Neural progenitor cell (in vitro differentiated cells): ENCODE results near the gene SLC15A3. TPM values are rescaled to one million over a fixed set of nuclear protein-coding genes. Genes with fewer than 3 reads are reported as not detected.

Experiments used
- DNase-seq: peaks from one replicate; pipeline ENCODE4 v3.0.0-alpha.2; 2016; ENCODE audit warnings: low spot score
- H2AFZ ChIP-seq: fragments of 200-600 bp; sonication (generic); replicated peaks from 2 replicates; pipeline ENCODE4 v1.6.1; 2016; ENCODE audit warnings: antibody characterized with exemption
- H3F3A ChIP-seq: fragments of 200-600 bp; sonication (generic); 2 replicates; pipeline ENCODE4 v1.6.1; 2016; ENCODE audit warnings: antibody characterized with exemption, low read depth
- H3K27ac ChIP-seq: fragments of 200-600 bp; sonication (generic); 2 replicates; pipeline ENCODE4 v1.5.1; 2016; ENCODE audit warnings: mild to moderate bottlenecking
- H3K27me3 ChIP-seq: fragments of 200-600 bp; sonication (generic); 2 replicates; pipeline ENCODE4 v1.6.1; 2016; ENCODE audit warnings: mild to moderate bottlenecking, moderate library complexity
- H3K36me3 ChIP-seq: fragments of 200-600 bp; sonication (generic); 2 replicates; pipeline ENCODE4 v1.5.1; 2016
- H3K4me1 ChIP-seq: fragments of 200-600 bp; sonication (generic); 2 replicates; pipeline ENCODE4 v1.6.1; 2016; ENCODE audit warnings: mixed run types
- H3K4me2 ChIP-seq: fragments of 200-600 bp; sonication (generic); 2 replicates; pipeline ENCODE4 v1.6.1; 2016
- H3K4me3 ChIP-seq: fragments of 200-600 bp; sonication (generic); 2 replicates; pipeline ENCODE4 v1.5.1; 2016
- H3K79me2 ChIP-seq: fragments of 200-600 bp; sonication (generic); 2 replicates; pipeline ENCODE4 v1.6.1; 2016; ENCODE audit warnings: low read depth
- H3K9ac ChIP-seq: fragments of 200-600 bp; sonication (generic); 2 replicates; pipeline ENCODE4 v1.6.1; 2016
- H3K9me3 ChIP-seq: fragments of 200-600 bp; sonication (generic); 2 replicates; pipeline ENCODE4 v1.5.1; 2016; ENCODE audit warnings: low read depth
- H4K20me1 ChIP-seq: fragments of 200-600 bp; sonication (generic); 2 replicates; pipeline ENCODE4 v1.6.1; 2016; ENCODE audit warnings: low read depth
- H3K27ac Mint-ChIP-seq: 3 replicates; pipeline ENCODE4 v1.8.0; 2021; ENCODE audit warnings: mixed read lengths
- H3K27me3 Mint-ChIP-seq: 2 replicates; pipeline ENCODE4 v1.8.0; 2022; ENCODE audit warnings: low read depth, mild to moderate bottlenecking, inconsistent platforms, moderate library complexity, mixed read lengths; ENCODE audit not compliant: insufficient read depth
- H3K36me3 Mint-ChIP-seq: 3 replicates; pipeline ENCODE4 v1.8.0; 2021; ENCODE audit warnings: mixed read lengths
- H3K4me1 Mint-ChIP-seq: 3 replicates; pipeline ENCODE4 v1.8.0; 2021; ENCODE audit warnings: mixed read lengths
- H3K4me3 Mint-ChIP-seq: 3 replicates; pipeline ENCODE4 v1.8.0; 2021; ENCODE audit warnings: mild to moderate bottlenecking, moderate library complexity, mixed read lengths
- H3K9me3 Mint-ChIP-seq: 3 replicates; pipeline ENCODE4 v1.8.0; 2020; ENCODE audit warnings: mixed read lengths
- EZH2 ChIP-seq: fragments of 200-600 bp; sonication (generic); IDR thresholded peaks from 2 replicates; pipeline ENCODE4 v1.6.1; 2017; ENCODE audit warnings: antibody characterized with exemption, mild to moderate bottlenecking, moderate library complexity
- EZH2phosphoT487 ChIP-seq: fragments of 200-600 bp; sonication (generic); IDR thresholded peaks from 2 replicates; pipeline ENCODE4 v1.6.1; 2017; ENCODE audit warnings: antibody characterized with exemption
- total RNA-seq: library from RNA; depleted of rRNA; stranded (reverse); fragments of >200 nt; gene quantifications from 2 replicates; pipeline ENCODE4 v1.2.3, GENCODE V29; 2015; ENCODE audit warnings: low replicate concordance
- TF ChIP-seq, protein P1 (sequence below): fragments of 200-600 bp; sonication (generic); IDR thresholded peaks from 2 replicates; pipeline ENCODE4 v1.5.1; 2017; ENCODE audit warnings: antibody characterized with exemption, mild to moderate bottlenecking

The SLC15A3 gene
- total RNA-seq, 1 donor from 2014 or later, result 1.4 TPM

- no peak overlapping the region for H3K27ac Mint-ChIP-seq
- no peaks in the 10 kb centered on the region for H3K4me1 ChIP-seq
- H3K27me3 ChIP-seq, result no peaks in the 10 kb centered on the region
- no peak overlapping the region for H2AFZ ChIP-seq
- H3K9ac ChIP-seq, result no peak overlapping the region
- H3K27me3 Mint-ChIP-seq, result peaks cover 4% of the 10 kb centered on the region
- no peak overlapping the region for H3K4me3 Mint-ChIP-seq
- no peaks in the 10 kb centered on the region for H3K9me3 Mint-ChIP-seq
- peaks cover 7% of the 10 kb centered on the region for H3F3A ChIP-seq
- no peaks in the 10 kb centered on the region for H3K4me1 Mint-ChIP-seq
- TF ChIP-seq EZH2phosphoT487, result no peak
- DNase-seq, result no peak
- H3K36me3 Mint-ChIP-seq, result peaks cover 28% of the 10 kb centered on the region
- no peaks in the 10 kb centered on the region for H3K9me3 ChIP-seq
- H3K4me2 ChIP-seq, result no peak overlapping the region
- no peak overlapping the region for H3K27ac ChIP-seq
- peaks cover 23% of the 10 kb centered on the region for H3K36me3 ChIP-seq
- H3K4me3 ChIP-seq, result no peak overlapping the region
- no peaks in the 10 kb centered on the region for H4K20me1 ChIP-seq
- peaks cover 2% of the 10 kb centered on the region for H3K79me2 ChIP-seq
Observed at GRCh38 chr11:60897496-60897895, 54.5 kb downstream of the SLC15A3 start.

DNA sequence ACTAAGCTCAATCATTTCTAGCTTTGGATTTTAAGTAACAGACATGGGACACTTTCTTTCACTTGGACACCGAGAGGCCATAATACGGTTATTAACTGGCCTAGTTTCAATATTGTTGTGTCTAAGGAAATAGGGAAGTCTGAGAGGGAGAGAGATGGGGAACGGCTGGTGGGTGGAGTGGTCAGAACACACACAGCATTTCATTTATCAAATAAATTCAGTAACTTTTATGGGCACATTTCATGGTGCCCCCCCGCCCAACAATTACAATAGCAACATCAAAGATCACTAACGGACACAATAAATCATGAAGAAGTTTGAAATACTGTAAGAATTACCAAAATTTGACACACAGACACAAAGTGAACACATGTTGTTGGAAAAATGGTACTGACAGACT is 56.3 kb downstream of the SLC15A3 start:
- H3K9me3 ChIP-seq, result no peaks in the 10 kb centered on the region
- Mint-ChIP-seq H3K4me3 (no peak overlapping the region), H3K4me1 (no peaks in the 10 kb centered on the region), H3K27ac (no peak overlapping the region), H3K27me3 (peaks cover 4% of the 10 kb centered on the region), H3K9me3 (no peaks in the 10 kb centered on the region), H3K36me3 (peaks cover 27% of the 10 kb centered on the region)
- TF ChIP-seq EZH2phosphoT487 (no peak), EZH2 (no peak)
- TF ChIP-seq, protein P1, sequence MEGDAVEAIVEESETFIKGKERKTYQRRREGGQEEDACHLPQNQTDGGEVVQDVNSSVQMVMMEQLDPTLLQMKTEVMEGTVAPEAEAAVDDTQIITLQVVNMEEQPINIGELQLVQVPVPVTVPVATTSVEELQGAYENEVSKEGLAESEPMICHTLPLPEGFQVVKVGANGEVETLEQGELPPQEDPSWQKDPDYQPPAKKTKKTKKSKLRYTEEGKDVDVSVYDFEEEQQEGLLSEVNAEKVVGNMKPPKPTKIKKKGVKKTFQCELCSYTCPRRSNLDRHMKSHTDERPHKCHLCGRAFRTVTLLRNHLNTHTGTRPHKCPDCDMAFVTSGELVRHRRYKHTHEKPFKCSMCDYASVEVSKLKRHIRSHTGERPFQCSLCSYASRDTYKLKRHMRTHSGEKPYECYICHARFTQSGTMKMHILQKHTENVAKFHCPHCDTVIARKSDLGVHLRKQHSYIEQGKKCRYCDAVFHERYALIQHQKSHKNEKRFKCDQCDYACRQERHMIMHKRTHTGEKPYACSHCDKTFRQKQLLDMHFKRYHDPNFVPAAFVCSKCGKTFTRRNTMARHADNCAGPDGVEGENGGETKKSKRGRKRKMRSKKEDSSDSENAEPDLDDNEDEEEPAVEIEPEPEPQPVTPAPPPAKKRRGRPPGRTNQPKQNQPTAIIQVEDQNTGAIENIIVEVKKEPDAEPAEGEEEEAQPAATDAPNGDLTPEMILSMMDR, result no peak
- H3K4me2 ChIP-seq, result no peak overlapping the region
- no peaks in the 10 kb centered on the region for H3K27me3 ChIP-seq
- no peak overlapping the region for H3K27ac ChIP-seq
- no peaks in the 10 kb centered on the region for H3K4me1 ChIP-seq
- peaks cover 7% of the 10 kb centered on the region for H3F3A ChIP-seq
- no peak overlapping the region for H3K9ac ChIP-seq
- no peak overlapping the region for H2AFZ ChIP-seq
- H4K20me1 ChIP-seq, result no peaks in the 10 kb centered on the region
- H3K36me3 ChIP-seq, result peaks cover 23% of the 10 kb centered on the region
- no peaks in the 10 kb centered on the region for H3K79me2 ChIP-seq
- H3K4me3 ChIP-seq, result no peak overlapping the region
- no peak for DNase-seq

- Histone ChIP-seq H4K20me1 (no peaks in the 10 kb centered on the region), H2AFZ (no peak overlapping the region), H3K9ac (no peak overlapping the region), H3F3A (no peaks in the 10 kb centered on the region), H3K79me2 (no peaks in the 10 kb centered on the region), H3K27me3 (no peaks in the 10 kb centered on the region), H3K4me2 (no peak overlapping the region), H3K4me3 (no peak overlapping the region), H3K36me3 (peaks cover 4% of the 10 kb centered on the region), H3K9me3 (no peaks in the 10 kb centered on the region), H3K27ac (no peak overlapping the region), H3K4me1 (no peaks in the 10 kb centered on the region)
- Mint-ChIP-seq H3K4me3 (no peak overlapping the region), H3K36me3 (peaks cover 20% of the 10 kb centered on the region), H3K27me3 (peaks cover 2% of the 10 kb centered on the region), H3K9me3 (no peaks in the 10 kb centered on the region), H3K27ac (no peak overlapping the region), H3K4me1 (no peaks in the 10 kb centered on the region)
- DNase-seq, result no peak
- TF ChIP-seq, protein P1, result no peak
- TF ChIP-seq EZH2phosphoT487 (no peak), EZH2 (no peak)
Observed at GRCh38 chr11:60891103-60891741, 60.8 kb downstream of the SLC15A3 start.

- H3K27me3 Mint-ChIP-seq, result peaks cover 2% of the 10 kb centered on the region
Observed at GRCh38 chr11:60890696-60891095, 61.3 kb downstream of the SLC15A3 start.

More at GRCh38 chr11:60890696-60891095, 61.3 kb downstream of the SLC15A3 start:
- no peak overlapping the region for H3K4me2 ChIP-seq
- Mint-ChIP-seq H3K27ac (no peak overlapping the region), H3K4me3 (no peak overlapping the region), H3K36me3 (peaks cover 19% of the 10 kb centered on the region), H3K4me1 (no peaks in the 10 kb centered on the region), H3K9me3 (no peaks in the 10 kb centered on the region)
- H4K20me1 ChIP-seq, result no peaks in the 10 kb centered on the region
- H3K27me3 ChIP-seq, result no peaks in the 10 kb centered on the region
- H3F3A ChIP-seq, result no peaks in the 10 kb centered on the region
- no peak overlapping the region for H3K9ac ChIP-seq
- no peak overlapping the region for H2AFZ ChIP-seq
- H3K36me3 ChIP-seq, result no peaks in the 10 kb centered on the region
- H3K4me3 ChIP-seq, result no peak overlapping the region
- TF ChIP-seq, protein P1, result no peak
- TF ChIP-seq EZH2 (no peak), EZH2phosphoT487 (no peak)
- no peak overlapping the region for H3K27ac ChIP-seq
- no peaks in the 10 kb centered on the region for H3K9me3 ChIP-seq
- no peak for DNase-seq
- H3K4me1 ChIP-seq, result no peaks in the 10 kb centered on the region
- no peaks in the 10 kb centered on the region for H3K79me2 ChIP-seq
